22Rv1 (cell line): Measurements from ENCODE around the gene GRM7.

Source experiments
- CTCF ChIP-seq: fragments of 450-650 bp; IDR thresholded peaks from 2 replicates; pipeline ENCODE4 v1.5.1; 2017; ENCODE audit warnings: mild to moderate bottlenecking
- ZFX ChIP-seq: fragments of 450-650 bp; IDR thresholded peaks from 2 replicates; pipeline ENCODE4 v1.6.1; 2017; ENCODE audit warnings: antibody characterized with exemption, borderline replicate concordance

- no peak for TF ChIP-seq CTCF
- TF ChIP-seq ZFX, result no peak
Observed at GRCh38 chr3:7400360-7400759, 539.4 kb downstream of the GRM7 start.
